ENCODE results near the gene QSOX2.

DNA sequence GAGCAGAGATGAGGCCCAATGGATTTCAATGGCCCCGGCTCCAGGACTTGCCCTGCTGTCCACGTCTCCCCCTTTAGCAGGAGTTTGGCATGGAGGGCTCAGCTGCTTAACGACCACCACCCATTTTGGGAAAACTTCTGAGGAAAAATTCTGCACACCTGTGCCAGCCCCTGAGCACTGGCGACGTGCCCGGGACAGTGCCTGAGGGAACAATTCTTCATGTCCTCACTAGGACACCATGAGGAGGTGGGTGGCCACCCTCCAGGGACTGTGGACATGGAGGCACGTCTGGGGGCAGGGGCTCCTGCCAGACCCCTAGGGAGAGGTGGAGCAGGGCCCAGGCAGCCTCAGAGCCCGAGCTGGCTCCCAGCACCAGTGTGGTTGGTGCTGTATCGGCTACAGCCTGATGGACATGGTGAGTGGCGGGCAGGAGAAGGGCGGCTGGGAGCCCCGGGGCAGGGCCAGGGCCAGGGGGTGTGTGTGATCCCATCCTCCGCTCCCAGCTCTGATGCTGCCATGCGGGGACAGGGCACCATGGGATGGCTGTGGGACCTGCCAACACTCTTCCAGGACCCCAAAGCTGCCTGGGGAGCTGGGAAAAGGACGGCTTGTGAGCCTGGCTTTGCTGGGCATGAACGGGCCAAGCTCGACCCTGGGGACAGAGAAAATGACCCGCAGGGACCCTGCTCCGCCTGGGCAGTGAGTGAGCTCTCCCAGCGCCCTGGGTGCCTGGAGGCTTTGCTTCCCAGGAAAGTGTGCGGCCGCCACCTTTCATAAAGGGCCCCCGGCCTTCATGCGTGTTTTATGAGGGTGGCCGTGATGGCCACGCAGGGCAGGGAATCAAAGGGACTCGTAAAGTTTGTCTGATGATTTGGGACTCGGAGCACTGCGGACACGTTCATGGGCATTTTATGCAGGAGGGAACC, 3.6 kb upstream of the QSOX2 start:
- TF ChIP-seq, protein P1, sequence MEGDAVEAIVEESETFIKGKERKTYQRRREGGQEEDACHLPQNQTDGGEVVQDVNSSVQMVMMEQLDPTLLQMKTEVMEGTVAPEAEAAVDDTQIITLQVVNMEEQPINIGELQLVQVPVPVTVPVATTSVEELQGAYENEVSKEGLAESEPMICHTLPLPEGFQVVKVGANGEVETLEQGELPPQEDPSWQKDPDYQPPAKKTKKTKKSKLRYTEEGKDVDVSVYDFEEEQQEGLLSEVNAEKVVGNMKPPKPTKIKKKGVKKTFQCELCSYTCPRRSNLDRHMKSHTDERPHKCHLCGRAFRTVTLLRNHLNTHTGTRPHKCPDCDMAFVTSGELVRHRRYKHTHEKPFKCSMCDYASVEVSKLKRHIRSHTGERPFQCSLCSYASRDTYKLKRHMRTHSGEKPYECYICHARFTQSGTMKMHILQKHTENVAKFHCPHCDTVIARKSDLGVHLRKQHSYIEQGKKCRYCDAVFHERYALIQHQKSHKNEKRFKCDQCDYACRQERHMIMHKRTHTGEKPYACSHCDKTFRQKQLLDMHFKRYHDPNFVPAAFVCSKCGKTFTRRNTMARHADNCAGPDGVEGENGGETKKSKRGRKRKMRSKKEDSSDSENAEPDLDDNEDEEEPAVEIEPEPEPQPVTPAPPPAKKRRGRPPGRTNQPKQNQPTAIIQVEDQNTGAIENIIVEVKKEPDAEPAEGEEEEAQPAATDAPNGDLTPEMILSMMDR (IDR thresholded peaks at IDR 0.05; ENCODE audit: low read depth, low read length, missing input control): no peak
- TF ChIP-seq, protein P2, sequence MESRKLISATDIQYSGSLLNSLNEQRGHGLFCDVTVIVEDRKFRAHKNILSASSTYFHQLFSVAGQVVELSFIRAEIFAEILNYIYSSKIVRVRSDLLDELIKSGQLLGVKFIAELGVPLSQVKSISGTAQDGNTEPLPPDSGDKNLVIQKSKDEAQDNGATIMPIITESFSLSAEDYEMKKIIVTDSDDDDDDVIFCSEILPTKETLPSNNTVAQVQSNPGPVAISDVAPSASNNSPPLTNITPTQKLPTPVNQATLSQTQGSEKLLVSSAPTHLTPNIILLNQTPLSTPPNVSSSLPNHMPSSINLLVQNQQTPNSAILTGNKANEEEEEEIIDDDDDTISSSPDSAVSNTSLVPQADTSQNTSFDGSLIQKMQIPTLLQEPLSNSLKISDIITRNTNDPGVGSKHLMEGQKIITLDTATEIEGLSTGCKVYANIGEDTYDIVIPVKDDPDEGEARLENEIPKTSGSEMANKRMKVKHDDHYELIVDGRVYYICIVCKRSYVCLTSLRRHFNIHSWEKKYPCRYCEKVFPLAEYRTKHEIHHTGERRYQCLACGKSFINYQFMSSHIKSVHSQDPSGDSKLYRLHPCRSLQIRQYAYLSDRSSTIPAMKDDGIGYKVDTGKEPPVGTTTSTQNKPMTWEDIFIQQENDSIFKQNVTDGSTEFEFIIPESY (IDR thresholded peaks at IDR 0.05): no peak

Measured in liver (tissue), 2 donors.